ENCODE measurements around the gene BIN1.

Gene BIN1

DNA sequence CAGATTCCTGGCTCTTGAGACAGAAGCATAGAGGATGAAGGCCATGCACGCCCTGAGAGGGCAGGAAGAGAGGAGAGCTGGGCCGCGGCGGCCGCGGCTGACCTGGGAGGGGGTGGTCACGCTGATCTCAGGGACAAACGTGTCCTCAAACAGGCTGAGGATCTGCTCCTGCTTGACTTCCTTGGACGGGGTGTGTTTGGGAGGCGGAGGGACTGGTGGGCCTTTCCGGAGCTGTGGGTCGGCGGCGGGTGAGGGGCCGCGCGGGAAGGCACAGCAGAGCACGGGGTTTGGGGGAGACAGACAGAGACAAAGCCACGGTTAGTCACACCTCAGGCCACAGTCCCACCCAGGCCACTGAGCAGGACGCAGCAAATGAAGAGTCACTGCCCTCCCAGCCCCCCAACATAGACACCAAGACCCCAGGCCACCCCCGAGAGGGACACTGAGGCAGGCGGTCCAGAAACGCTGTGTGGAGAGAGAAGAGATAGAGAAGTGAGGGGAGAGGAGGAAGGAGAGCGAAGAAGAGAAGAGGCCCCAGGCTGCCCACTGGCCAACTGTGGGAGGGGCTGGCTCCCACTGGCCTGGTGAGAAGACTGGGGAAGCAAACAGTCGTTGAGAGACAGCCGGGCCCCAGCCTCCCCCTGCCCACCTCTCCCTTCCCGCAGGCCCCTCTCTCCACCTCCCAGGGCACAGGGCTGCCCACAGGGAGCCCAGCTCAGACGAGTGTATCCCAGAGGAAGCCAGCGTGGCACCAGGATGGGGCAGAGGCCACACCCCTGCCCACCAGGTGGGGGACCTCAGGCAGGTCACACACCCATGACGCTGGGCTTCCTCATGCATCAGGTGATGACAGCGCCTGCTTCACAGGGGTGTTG is 49.3 kb downstream of the BIN1 start:
- no peak for DNase-seq

DNA sequence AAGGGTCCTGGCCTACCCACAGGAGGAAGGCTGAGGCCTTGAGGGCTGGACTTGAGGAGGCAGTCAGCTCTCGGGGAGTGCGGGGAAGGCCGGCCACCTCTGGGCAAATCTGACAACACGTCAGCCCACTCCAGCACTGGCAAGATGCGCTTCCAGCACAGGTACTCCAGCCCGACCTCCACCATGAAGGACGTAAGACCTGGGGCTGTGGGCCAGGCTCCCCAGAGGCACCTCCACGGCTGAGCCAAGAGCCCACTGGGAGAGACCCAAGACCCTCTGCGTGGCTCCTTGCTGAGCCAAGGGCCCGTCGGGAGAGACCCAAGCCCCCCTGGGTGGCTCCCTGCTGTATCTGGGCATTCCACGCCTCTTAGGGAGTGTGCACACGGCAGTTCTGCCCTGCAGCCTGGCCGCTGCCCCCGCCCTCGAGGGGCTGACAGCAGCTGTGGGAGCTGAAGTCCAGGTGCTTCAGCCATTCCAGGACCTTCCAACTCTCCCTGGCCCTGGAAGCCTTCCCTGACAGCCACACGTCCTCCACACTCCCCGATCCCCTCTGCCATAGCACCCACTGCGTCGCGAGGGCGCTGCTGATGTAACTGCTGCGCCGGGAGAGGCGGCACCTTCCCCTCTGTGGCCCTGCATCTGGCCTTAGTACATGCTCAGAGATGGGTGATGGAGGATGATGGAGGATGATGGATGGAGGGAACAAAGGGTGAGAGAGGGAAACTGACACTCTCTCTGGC is 50.2 kb downstream of the BIN1 start:
- no peak for DNase-seq

DNA sequence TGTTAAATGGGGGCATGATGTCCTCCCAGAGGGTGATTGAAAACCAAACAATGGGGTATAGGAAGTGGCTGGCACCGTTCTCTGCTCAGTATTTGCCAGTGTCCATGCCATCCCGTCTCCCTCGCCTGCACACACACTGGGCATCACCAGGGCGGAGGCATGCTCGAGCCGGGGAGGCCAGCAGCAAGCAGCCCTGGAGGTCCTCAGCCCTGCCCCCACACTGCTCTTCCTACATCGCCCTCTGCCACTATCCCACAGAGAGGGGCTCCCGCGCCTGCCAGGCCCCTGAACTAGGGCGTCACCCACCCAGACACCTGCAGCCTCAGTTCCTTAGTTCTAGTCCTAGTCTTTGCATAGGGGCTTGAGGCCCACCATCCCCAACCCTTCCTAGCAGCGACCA is 50.9 kb downstream of the BIN1 start:
- DNase-seq, result no peak

DNA sequence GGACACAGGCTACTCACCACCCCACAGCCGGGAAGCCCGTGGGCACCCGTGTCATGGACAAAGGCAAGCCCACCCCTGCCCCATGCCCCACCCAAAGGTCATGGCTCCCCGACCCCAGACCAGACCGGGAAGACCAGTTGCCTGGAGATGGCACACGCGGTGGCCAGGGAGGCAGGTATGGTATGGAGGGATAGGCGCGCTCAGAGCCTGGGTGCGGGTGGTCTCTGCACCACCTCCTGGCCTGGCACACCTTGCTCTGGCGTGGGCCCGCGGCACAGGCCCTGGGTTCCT is 51.2 kb downstream of the BIN1 start:
- no peak for DNase-seq

DNA sequence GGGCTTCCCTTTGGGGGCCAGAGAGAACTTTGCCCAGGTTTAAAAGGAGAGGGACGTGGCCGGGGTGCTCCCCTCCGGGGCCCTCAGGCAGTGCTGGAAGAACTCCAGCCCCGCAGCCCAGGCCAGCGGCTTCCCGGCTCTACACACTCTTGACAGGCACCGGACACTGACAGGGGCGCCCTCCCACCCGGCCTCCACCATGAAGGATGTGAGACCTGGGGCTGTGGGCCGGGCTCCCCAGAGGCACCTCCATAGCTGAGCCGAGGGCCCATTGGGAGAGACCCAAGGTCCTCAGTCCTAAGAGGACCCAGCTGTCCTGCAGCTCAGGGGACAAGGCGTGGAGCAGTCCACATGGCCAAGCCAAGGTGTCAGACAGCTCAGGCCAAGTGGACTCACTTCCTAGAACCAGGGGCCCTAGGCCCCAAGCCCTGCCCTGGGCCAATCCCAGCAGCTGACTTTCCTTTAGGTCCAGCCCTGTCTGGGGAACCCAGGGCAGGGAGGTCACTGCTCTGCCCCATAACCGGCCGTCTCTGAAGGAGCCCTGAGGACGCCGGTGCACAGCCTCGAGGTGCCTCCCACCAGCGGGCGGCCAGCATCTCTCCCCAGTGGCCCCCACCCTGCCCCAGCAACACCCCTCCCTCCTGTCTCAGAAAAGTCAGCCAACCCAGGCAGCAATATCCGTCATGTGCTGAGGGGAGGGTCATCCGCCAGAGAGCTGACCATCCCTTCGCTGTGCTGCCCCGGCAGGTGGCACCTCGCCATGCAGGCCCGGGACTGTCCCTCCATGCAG is 51.8 kb downstream of the BIN1 start:
- no peak for DNase-seq

DNA sequence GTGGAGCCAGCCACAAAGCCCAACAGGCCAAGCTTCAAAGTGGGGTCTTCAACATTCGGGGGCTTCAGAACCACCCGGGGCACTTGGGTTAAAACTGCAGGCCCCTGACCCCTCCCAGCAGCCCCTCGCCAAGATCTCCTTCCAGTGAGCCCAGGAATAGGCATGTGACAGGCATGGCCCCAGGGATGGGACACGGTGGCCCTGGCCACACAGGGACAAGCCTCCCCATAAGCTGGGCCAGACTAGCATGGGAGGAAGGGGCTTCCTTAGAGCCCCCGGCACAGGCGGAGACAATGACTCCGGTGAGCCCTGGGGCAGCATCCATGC is 52.4 kb downstream of the BIN1 start:
- DNase-seq, result no peak

DNA sequence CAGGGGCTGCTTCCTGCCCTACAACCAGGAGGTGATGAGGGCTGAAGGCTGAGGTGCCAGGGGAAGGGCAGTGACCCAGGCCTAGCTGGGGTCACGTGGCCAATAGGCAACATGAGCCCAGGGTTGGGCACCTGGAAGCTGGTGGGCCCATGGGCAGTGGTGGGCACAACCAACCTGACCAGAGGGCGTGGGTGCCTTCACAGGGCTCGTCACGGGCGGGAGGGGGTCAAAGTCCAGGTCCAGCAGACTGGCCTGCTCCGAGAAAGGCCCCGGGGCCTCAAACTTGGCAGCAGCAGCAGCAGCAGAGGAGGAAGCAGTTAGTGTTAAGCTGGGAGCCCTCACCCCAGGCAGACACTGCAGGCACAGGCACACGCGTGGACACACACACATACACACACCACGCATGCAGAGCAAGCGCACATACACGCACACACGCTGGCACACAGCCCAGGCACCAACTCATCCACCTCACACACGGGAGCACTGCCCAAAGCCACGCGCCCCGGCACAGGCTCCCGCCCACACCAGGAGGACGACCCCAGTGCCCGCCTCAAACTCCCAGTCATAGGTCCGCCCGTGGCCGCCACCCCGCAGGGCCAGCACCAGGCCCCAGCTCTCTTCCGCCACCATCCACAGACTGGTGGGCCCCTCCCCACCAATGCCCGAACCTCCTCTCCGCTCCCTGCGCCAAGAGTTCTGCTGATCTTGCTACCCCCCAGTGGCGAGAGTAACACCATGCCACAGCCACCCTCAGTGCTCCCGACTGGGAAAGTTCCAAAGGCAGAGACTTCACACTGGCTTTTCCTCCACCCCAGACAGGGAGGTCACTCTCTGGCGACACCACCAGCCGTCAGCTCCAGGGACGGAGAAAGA is 53.0 kb downstream of the BIN1 start:
- no peak for DNase-seq

DNA sequence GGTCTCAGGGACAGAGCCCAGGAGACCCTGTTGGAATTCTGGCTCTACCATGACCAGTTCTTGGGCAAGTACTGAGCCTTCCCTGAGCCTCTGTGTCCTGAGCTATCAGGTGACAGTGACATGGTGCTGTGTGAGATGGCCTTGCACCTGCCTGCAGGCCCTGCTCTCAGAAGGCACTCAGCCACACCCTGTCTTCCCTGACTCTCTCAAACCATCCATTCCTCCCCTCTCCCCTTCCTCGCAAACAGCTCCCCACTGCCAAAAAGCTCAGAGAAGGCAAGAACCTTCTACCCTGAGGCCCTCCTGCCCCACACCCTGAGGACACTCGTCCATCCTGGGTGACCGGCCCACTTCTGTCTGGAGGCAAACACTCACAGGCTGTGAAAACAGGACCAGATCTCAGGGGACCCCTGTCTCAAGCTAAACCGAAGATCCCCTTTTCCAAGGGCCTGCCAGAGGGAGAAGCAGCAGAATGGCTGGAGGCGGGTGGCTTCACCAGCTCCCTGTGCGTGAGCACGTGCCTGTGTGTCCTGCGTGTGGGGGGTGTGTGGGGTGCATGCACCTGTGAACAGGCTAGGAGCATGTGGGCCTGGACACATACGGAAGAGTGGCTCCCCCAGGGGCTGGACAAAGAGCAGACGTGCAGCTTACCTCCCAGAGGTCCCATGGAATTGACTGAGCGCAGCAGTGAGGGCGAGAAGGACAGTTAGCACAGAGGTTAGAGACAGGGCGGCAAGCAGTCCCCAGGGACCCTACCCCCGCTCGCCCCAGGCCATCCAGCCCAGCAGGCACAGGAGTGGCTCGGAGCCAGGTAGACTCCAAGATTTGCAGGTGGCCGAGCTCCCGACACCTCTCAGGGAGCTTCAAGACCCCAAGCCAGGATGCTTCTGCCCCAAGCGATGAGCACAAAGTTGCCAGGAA is 53.9 kb downstream of the BIN1 start:
- no peak for DNase-seq

DNA sequence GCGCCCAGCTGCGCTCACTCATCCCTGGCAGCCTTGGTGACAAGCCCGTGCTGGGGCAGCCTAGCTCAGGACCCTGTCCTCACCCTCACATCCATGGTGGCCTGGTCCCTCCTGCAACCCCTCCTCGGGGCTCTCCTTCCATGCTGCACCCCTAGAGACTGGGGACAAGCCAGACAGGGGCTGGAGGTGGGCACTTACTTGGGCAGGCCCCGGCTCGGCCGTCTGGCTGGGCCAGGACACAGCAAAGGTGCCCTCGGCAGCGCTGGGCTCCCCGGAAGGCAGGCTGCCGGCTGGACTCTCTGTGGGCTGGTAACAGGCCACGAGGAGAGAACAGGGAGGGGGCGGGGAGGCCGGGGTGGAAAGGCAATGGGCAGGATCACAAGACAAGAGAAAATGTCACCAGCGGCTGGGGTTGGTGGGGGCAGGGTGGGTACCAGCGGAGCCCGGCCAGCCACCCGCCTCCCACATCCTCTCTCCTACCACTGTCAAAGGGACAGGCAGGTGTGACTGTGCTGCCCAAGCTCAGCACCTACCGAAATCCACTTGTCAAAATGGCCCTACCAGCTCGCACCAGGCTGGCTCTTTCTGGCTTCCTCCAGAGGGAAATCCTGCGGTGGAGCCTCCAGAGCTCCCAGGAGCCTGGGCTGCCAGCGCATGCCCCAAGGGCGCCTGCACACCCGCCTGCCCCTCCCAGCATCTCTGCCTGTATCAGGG is 54.7 kb downstream of the BIN1 start:
- no peak for DNase-seq

DNA sequence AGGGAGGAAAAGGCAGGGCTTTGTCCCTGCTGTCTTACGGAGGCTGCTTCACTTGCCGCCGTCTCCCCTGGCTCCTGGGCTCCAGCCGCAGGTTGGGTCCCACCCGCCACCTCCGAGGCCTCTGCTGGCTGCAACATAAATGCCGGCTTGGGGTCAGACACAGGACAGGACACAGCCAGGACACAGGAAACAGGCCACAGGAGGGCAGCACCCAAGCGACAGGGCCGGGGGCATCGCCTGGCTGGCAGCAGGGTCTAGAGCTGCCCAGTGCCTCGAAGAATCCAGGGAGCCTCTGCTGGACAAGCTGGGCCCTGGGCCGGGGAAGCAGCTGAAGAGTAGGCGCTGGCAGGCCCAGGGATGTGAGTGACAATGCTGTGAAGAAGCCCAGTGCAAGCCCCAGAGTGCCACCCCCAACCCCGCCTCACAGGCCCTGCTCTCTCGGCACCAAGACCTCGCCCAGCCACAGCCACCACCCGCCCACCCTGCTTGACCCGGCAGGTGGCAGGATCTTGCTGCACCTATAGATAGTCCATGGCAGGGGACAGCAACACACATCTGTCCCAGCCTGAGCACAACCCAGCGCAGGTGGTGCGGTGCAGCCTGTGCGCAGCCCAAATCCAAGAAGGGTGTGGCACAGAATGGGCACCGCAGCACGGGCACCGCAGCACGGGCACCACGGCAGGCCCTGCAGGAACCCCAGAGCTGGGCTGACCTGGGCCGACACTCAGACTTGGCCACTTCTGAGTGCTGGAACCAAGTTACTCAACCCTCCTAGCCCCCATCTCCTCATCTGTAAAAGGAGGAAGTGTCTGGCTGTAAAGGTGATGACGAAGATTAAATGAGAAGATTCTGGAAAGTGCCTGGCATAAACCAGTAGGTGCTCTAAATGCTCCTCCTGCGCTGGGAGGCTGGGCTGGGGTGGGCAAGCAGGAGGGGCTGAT is 55.6 kb downstream of the BIN1 start:
- DNase-seq, result no peak

DNA sequence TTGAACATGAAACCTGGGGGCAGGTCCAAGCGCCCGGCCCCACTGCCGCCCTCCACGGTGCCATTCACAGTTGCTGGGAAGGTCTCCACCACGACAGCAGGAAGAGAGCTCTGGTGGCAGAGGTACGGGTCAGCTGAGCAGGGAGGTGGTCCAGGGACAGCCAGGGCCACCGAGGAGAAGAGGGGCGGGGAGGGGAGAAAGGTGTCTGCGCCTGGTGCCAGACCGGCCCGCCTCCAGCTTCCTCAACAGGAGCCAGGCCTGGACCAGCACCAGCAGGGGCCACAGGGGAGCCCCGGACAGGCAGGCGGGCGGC is 56.2 kb downstream of the BIN1 start:
- no peak for DNase-seq

DNA sequence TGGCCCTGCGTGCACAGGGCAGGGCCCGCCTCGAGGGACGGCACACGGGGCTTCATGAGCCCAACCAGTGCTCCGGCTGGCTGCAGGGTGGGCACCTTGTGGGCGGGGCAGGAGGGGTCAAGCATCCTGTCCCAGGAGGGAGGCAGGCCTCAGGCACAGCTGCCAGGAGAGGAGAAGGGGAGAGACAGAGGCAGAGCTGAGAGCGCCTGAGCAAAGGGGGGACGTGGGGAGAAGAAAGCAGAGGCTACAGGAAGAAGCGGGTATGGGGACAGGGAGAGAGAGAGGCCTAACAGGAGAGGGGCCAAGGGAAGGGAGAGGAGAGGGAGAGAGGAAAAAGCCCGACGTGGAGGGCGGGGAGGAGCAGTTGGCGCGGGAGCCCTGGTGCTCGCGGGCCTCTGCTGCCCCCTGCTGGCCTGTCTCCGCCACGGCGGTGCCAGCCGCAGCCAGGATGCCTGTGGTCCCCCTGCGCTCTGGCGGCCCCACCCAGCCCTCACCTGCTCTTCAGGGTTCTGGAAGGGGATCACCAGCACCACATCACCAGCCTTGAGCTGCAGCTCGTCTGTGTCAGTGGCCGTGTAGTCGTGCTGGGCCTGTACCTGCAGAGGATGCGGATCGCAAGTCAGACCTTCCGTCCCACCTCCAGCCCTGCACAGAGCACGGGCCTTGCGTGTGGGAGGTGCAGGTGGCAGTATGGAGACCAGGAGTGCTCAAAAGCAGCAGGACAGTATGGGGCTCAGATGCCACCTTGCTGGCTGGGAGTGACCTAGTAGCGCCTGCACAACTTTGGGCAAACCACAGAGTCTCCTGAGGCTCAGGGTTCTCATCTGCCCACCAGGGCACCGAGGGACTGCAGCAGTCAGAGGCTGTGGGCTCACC is 56.8 kb downstream of the BIN1 start:
- peak; percentile 45 to 53 for DNase-seq

DNA sequence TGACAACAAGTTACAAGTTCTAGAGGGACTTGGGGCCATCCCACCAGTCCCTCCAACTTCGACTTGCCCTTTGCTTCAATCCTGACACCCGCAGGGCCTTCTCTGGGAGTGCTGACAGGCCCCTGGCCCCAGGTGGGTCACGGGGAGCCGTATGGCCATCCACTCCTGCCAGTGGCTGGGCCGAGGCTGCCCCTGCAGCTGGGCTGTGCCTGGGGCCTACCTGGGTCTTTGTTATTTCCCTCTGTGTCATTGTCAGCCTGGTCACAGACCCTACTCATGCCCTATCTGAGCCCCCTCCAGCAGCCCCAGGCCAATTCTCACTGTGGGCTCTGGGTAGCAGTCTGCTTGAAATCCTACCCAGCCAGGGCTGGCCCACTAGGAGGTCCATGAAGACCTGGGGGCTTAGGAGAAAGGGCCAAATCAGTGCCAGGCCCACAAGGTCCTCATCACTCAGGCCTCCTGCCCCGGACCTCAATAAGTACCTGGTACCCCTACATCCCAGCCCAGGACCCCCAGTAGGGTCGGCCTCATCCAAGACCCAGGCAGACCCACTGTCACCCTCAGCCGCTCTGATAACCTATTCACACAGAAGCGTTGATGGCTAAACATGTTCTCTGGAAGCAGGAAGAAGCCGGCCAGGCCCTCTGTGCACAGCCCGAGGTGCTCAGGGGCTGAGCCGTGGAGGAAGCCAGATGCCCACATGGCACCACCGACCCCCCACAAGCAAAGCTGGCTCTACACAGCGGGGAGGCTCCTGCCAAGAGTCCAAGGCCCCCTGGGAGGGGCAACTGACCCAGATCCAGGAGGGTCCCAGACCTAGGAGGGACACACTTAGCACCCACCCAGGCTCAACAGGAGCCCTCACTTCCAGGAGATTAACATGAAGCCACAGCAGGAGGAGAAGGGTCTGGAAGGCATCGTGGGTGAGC is 57.7 kb downstream of the BIN1 start:
- no peak for DNase-seq

DNA sequence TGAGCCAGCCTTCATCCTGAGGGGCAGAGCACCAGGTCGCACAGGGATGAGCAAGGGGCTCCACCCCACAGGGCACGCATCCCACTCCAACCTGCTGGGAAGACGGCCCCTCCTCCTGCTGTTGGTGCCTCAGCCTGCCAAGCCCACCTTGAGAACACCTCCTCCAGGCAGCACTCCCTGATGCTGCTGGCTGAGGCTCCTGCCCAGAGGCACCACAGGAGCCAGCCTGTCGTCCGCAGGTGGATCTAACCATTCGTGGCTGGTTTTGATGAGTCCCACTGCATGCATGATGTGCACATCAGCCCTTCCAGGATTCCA is 58.4 kb downstream of the BIN1 start:
- DNase-seq, result no peak

DNA sequence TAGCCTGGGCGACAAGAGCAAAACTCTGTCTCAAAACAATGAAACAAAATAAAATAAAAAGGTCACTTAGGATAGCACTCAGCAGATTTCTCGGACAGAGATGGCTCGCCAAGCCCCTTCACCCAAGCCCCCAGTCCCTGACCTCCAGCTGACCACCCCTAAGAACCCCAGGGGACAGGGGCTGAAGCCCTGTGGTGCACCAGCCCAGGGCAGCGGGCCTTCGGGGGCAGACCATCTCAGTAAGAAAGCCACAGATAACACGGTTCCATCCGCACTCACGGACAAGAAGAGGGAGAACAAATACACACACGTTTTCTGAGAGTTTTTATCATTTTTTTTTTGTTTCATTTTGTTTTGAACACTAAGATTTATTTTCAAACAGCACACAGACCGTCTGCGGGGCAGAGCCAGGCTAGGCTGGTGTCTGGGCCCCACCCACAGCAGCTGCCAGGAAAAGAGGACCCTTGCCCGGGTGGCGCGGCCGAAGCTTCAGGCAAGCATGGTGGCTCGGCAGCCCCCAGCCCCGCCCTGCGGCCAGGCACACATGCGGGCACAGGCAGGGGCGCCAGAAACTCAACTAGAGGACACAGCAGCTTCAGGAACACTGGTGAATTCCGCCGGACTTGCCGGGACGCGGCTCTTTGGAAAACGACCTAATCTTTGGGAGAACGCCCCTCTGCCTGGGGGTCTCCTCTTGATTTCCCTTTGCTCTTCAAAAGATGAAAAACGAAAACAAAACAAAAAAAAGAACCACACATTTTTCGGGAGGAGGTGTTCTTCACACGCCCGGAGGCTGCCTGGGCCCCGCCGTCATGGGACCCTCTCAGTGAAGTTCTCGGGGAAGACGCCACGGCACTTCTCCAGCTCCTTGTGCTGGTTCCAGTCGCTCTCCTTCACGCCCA is 59.0 kb downstream of the BIN1 start:
- DNase-seq, result no peak

DNA sequence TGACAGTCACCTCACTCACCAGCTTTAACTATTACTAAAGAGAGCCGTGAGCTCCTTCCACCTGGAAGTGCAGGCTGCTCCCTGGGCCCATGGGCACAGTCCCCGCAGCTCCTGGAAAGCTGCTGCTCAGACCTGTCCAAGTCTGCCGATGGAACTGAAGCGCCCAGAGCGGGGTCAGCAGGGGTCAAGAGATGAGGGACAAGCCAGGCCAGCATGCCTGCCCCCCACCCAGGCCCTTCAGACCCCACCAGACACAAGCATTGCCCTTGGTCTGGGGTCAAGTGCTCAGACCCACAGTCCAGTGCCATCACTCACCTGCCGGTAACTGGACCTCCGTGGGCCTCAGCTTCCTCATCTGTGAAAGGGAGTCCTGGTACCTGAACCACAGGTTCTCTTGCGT is 59.9 kb downstream of the BIN1 start:
- DNase-seq, result no peak

DNA sequence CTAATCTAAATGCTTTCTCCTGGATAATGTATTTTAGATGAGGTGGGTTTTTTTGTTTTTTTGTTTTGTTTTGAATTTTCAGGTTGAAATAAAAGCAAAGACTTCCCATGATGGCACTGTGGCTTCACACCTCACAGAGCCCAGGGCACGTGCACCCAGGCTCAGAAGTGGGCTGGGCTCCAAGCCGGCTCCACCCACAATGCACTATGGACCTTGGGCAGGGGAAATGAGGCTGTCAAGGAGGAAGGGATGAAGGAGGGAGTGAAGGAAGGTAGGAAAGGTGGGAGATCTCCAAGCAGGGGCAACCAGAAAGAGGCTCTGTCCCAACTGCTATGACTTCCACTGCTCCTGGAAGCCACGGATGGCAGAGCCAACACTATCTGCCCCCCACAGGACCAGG is 60.4 kb downstream of the BIN1 start:
- DNase-seq, result no peak
